Liver (tissue), 3 donors: ENCODE data around the gene MCM6.

Source experiments
- CTCF ChIP-seq: fragments of 150-350 bp; IDR thresholded peaks from 2 replicates; pipeline ENCODE4 v1.5.1; 2017; ENCODE audit warnings: improper control_type of control experiment, low read depth, low read length; ENCODE audit not compliant: missing input control
- JUND ChIP-seq, 2 donors: IDR thresholded peaks; 2 replicates each; pipeline ENCODE4 v1.6.1; 2016; ENCODE audit warnings: antibody characterized with exemption in 2 of 2
- MAX ChIP-seq: IDR thresholded peaks from 2 replicates; pipeline ENCODE4 v1.6.1; 2016; ENCODE audit warnings: antibody characterized with exemption
- RAD21 ChIP-seq, 2 donors: IDR thresholded peaks; 2 replicates each; pipeline ENCODE4 v1.6.1; 2016; ENCODE audit warnings: antibody characterized with exemption in 2 of 2, mild to moderate bottlenecking in 2 of 2
- RXRA ChIP-seq, 2 donors: IDR thresholded peaks; 2 replicates each; pipeline ENCODE4 v1.6.1; 2017 to 2018; ENCODE audit warnings: antibody characterized with exemption in 2 of 2, mild to moderate bottlenecking in 1 of 2
- SP1 ChIP-seq: IDR thresholded peaks from 2 replicates; pipeline ENCODE4 v1.6.1; 2018; ENCODE audit warnings: antibody characterized with exemption, mild to moderate bottlenecking
- TAF1 ChIP-seq: conservative IDR thresholded peaks from 2 replicates; pipeline ENCODE4 v1.6.1; 2016; ENCODE audit warnings: antibody characterized with exemption, mild to moderate bottlenecking
- YY1 ChIP-seq: IDR thresholded peaks from 2 replicates; pipeline ENCODE4 v1.6.1; 2016; ENCODE audit warnings: antibody characterized with exemption, mild to moderate bottlenecking
- TF ChIP-seq, protein P1 (sequence below): IDR thresholded peaks from 2 replicates; pipeline ENCODE4 v1.6.1; 2016; ENCODE audit warnings: antibody characterized with exemption
- TF ChIP-seq, protein P2 (sequence below): IDR thresholded peaks from 2 replicates; pipeline ENCODE4 v1.6.1; 2016; ENCODE audit warnings: antibody characterized with exemption
- donor health status: healthy.
- donor health status: healthy.

DNA sequence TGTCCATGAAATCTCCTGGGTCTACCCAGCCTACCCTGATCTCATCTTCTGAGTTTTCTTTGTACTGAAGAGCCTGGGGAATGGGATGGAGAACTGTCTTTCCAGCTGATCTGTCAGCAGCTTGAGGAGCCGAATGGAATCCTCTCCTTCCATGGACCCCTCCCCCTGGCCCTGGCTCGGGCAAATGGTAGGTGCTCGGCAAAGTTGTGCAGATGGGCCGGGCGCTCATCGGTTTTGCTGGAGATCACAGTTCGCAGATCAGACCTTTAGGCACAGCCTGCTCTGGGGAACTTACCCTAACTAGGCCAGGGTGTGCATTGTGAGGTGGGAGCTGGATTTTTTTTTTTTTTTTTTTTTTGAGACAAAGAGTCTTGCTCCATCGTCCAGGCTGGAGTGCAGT, 79.6 kb downstream of the MCM6 start:
- TF ChIP-seq MAX (no peak), RXRA (IDR thresholded peaks at IDR 0.05) (no peak), CTCF (no peak), YY1 (no peak), TAF1 (no peak), RAD21 (IDR thresholded peaks at IDR 0.05) (no peak), SP1 (no peak), JUND (IDR thresholded peaks at IDR 0.05) (no peak)
- TF ChIP-seq, protein P1, sequence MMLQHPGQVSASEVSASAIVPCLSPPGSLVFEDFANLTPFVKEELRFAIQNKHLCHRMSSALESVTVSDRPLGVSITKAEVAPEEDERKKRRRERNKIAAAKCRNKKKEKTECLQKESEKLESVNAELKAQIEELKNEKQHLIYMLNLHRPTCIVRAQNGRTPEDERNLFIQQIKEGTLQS, result no peak
- TF ChIP-seq, protein P2, sequence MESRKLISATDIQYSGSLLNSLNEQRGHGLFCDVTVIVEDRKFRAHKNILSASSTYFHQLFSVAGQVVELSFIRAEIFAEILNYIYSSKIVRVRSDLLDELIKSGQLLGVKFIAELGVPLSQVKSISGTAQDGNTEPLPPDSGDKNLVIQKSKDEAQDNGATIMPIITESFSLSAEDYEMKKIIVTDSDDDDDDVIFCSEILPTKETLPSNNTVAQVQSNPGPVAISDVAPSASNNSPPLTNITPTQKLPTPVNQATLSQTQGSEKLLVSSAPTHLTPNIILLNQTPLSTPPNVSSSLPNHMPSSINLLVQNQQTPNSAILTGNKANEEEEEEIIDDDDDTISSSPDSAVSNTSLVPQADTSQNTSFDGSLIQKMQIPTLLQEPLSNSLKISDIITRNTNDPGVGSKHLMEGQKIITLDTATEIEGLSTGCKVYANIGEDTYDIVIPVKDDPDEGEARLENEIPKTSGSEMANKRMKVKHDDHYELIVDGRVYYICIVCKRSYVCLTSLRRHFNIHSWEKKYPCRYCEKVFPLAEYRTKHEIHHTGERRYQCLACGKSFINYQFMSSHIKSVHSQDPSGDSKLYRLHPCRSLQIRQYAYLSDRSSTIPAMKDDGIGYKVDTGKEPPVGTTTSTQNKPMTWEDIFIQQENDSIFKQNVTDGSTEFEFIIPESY, result no peak
